ENCODE results near the gene MTAP. TPM values are rescaled to one million over a fixed set of nuclear protein-coding genes. Genes with fewer than 3 reads are reported as not detected.

The MTAP gene
- 30.4 and 35.9 TPM in 2 replicates for total RNA-seq

- Histone ChIP-seq H3K36me3 (ENCODE audit: insufficient read depth, low read length) (peaks cover 3% of the 10 kb centered on the region), H2AFZ (ENCODE audit: low read length) (peak within 1 kb of the TSS; percentile 82), H3K79me2 (ENCODE audit: insufficient read depth, low read length) (peaks cover 60% of the 10 kb centered on the region), H3K4me1 (ENCODE audit: insufficient read depth, low read length) (peaks cover 23% of the 10 kb centered on the region), H3K27me3 (ENCODE audit: insufficient read depth, low read length) (no peaks in the 10 kb centered on the region), H4K20me1 (ENCODE audit: insufficient read depth, low read length) (peaks cover 11% of the 10 kb centered on the region), H3K9me3 (ENCODE audit: low read depth, low read length) (no peaks in the 10 kb centered on the region), H3K4me3 (ENCODE audit: insufficient read depth, low read length) (peak within 1 kb of the TSS; percentile 89), H3K4me2 (ENCODE audit: insufficient read depth, low read length) (peak within 1 kb of the TSS; percentile 90), H3K27ac (ENCODE audit: low read depth, low read length) (peak within 1 kb of the TSS; percentile 88)
- DNase-seq (ENCODE audit: insufficient read length, low spot score, missing footprints): peak; percentile 94
- no peak for TF ChIP-seq CTCF (IDR thresholded peaks at IDR 0.05; ENCODE audit: extremely low read depth, low read depth, low read length)
Measured at GRCh38 chr9:21802418-21803000, at the start of gene MTAP. Gene MTAP (plus strand): TSS chr9:21802636. CDS start chr9:21802749, 113 bp downstream.

- H2AFZ ChIP-seq (ENCODE audit: low read length): no peak overlapping the region
- no peaks in the 10 kb centered on the region for H3K27me3 ChIP-seq (ENCODE audit: insufficient read depth, low read length)
- DNase-seq (ENCODE audit: insufficient read length, low spot score, missing footprints): no peak
- no peaks in the 10 kb centered on the region for H3K79me2 ChIP-seq (ENCODE audit: insufficient read depth, low read length)
- no peaks in the 10 kb centered on the region for H3K9me3 ChIP-seq (ENCODE audit: low read depth, low read length)
- H3K4me3 ChIP-seq (ENCODE audit: insufficient read depth, low read length): no peak overlapping the region
- no peaks in the 10 kb centered on the region for H3K4me1 ChIP-seq (ENCODE audit: insufficient read depth, low read length)
- no peak overlapping the region for H3K27ac ChIP-seq (ENCODE audit: low read depth, low read length)
- no peak for TF ChIP-seq CTCF (IDR thresholded peaks at IDR 0.05; ENCODE audit: extremely low read depth, low read depth, low read length)
- H3K4me2 ChIP-seq (ENCODE audit: insufficient read depth, low read length): no peak overlapping the region
- no peaks in the 10 kb centered on the region for H4K20me1 ChIP-seq (ENCODE audit: insufficient read depth, low read length)
- no peaks in the 10 kb centered on the region for H3K36me3 ChIP-seq (ENCODE audit: insufficient read depth, low read length)
Measured at GRCh38 chr9:21753523-21753922, 48.9 kb upstream of the MTAP start.

- Histone ChIP-seq H3K36me3 (ENCODE audit: insufficient read depth, low read length) (no peaks in the 10 kb centered on the region), H3K4me2 (ENCODE audit: insufficient read depth, low read length) (no peak overlapping the region), H3K79me2 (ENCODE audit: insufficient read depth, low read length) (no peaks in the 10 kb centered on the region), H2AFZ (ENCODE audit: low read length) (no peak overlapping the region), H3K4me3 (ENCODE audit: insufficient read depth, low read length) (no peak overlapping the region), H3K27ac (ENCODE audit: low read depth, low read length) (no peak overlapping the region), H3K9me3 (ENCODE audit: low read depth, low read length) (no peaks in the 10 kb centered on the region), H3K27me3 (ENCODE audit: insufficient read depth, low read length) (no peaks in the 10 kb centered on the region), H3K4me1 (ENCODE audit: insufficient read depth, low read length) (no peaks in the 10 kb centered on the region), H4K20me1 (ENCODE audit: insufficient read depth, low read length) (no peaks in the 10 kb centered on the region)
- DNase-seq (ENCODE audit: insufficient read length, low spot score, missing footprints): no peak
- TF ChIP-seq CTCF (IDR thresholded peaks at IDR 0.05; ENCODE audit: extremely low read depth, low read depth, low read length): no peak
Measured at GRCh38 chr9:21754741-21755140, 47.7 kb upstream of the MTAP start.

- no peaks in the 10 kb centered on the region for H4K20me1 ChIP-seq (ENCODE audit: insufficient read depth, low read length)
- no peak overlapping the region for H3K27ac ChIP-seq (ENCODE audit: low read depth, low read length)
- DNase-seq (ENCODE audit: insufficient read length, low spot score, missing footprints): no peak
- no peak overlapping the region for H3K4me2 ChIP-seq (ENCODE audit: insufficient read depth, low read length)
- H3K27me3 ChIP-seq (ENCODE audit: insufficient read depth, low read length): no peaks in the 10 kb centered on the region
- no peak overlapping the region for H3K4me3 ChIP-seq (ENCODE audit: insufficient read depth, low read length)
- no peaks in the 10 kb centered on the region for H3K9me3 ChIP-seq (ENCODE audit: low read depth, low read length)
- H3K36me3 ChIP-seq (ENCODE audit: insufficient read depth, low read length): no peaks in the 10 kb centered on the region
- no peaks in the 10 kb centered on the region for H3K79me2 ChIP-seq (ENCODE audit: insufficient read depth, low read length)
- no peak for TF ChIP-seq CTCF (IDR thresholded peaks at IDR 0.05; ENCODE audit: extremely low read depth, low read depth, low read length)
- H3K4me1 ChIP-seq (ENCODE audit: insufficient read depth, low read length): peaks cover 4% of the 10 kb centered on the region
- H2AFZ ChIP-seq (ENCODE audit: low read length): no peak overlapping the region
Measured at GRCh38 chr9:21758540-21758939, 43.9 kb upstream of the MTAP start.

Measured in osteoblast (primary cell).